Right hindlimb (tissue), 1 donor: ENCODE results near the gene EPHB2.

ENCODE experiments used
- DNase-seq: peaks from one replicate; pipeline ENCODE4 v3.0.0-alpha.2; 2018

The EPHB2 gene

DNA sequence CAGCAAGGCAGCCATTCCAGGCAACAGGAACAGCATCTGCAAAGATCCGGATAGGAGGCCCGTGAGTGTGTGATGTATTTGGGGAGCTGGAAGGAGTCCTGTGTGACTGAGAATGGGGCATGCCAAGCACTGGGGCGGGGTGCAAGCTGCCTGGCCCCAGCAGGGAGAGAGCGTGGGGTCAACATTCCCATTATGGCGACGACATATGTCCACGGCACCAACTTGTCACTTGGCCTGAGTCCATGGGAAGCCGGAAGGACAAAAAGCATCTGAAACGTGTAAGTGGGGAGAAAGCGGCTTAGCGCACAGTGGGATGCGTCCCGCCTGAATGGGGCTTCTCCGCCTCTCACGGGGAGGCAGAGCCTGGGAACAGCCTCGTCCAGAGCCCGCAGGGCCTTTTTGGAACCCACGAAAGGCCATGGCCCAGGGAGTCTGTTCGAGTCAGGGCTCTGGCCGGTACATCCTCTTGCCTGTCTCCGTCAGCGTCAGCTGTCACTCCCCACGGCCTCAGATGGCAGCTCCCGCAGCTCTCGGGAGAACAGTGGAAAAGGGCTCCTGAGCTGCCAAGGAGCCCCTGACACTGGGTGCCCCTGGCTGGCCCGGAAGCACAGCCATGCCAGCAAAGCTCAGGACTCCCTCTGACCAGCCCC lies 12.4 kb downstream of the EPHB2 start:
- DNase-seq: no peak

DNA sequence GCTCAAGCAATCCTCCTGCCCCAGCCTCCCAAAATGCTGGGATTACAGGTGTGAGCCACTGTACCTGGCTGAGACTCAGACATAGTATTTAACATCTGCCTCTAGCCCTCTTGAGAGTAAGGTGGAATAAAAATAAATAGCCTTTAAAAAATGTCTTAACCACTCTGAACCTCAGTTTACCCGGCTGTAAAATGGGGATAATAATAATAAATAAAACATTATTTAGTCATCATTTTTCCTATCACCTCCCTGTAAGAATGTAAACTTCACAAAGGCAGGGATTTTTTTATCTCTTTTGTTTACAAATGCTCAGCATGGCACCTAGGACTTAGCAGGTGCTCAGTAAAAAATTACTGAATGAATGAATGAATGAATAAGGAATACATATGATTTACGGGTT lies 17.2 kb downstream of the EPHB2 start:
- DNase-seq: no peak

DNA sequence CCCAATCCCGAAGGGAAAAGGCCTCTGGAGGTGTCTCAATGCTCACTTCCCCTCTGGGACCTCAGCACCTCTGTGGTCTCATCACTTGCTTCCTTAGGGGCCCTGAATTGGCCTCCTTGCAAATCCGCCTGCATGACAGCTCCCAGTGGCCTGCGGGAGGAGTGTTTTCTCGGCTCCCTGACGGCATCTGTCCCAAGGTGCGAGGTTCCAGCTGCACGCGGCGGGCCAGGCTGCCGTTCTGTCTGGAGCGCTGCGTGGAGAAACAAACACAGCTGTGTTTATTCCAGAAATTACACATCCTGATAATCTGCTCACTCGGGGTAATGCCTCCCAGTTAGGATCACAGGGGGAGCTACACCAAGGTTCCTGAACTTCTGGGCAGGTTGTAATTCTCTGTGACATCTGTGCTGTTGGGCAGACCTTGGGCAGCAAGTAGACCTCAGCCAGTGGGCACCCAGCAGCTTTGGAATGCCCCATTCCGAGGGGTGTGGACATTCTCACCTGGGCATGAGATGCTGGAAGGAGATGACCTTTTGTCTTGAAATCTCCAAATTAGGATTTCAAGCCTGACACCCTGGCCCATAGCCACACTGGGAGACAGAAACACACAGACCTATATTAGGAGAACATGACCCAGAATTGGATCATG lies 18.2 kb downstream of the EPHB2 start:
- DNase-seq: no peak

DNA sequence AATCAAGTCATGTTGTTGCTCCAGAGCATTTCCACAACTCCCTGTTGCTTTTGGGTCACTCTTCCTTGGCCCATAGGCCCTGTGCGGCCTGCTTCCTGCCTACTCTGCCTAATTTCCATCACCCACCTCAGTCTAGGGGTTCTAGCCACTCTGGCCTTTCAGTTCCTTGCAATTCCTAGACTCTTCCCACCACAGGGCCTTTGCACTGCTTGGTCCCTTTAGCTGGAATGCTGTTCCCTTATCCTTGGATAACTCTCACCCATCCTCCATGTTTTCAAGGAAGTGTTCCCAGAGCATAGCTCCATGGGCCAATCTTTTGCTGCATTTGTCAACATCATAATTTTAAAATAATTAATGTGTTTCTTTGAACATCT lies 18.7 kb downstream of the EPHB2 start:
- no peak for DNase-seq

DNA sequence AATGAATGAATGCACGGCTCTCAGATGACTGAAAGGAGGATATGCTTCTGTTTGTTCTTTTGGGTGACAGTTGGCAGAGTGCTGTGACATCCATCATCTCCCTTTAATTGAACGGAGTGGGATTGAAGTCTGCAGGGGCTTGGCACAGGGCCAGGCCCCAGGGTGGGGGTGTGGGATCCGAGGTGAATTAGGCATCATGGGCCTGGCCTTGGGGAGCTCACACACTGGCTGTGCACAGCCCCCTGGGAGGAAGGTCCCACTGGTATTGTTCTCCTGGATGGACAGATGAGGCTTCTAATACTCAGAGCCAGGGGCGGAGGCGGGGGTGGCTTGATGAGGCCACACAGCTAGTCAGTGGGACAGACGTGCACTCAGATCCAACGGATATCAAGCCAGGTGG lies 19.3 kb downstream of the EPHB2 start:
- no peak for DNase-seq

DNA sequence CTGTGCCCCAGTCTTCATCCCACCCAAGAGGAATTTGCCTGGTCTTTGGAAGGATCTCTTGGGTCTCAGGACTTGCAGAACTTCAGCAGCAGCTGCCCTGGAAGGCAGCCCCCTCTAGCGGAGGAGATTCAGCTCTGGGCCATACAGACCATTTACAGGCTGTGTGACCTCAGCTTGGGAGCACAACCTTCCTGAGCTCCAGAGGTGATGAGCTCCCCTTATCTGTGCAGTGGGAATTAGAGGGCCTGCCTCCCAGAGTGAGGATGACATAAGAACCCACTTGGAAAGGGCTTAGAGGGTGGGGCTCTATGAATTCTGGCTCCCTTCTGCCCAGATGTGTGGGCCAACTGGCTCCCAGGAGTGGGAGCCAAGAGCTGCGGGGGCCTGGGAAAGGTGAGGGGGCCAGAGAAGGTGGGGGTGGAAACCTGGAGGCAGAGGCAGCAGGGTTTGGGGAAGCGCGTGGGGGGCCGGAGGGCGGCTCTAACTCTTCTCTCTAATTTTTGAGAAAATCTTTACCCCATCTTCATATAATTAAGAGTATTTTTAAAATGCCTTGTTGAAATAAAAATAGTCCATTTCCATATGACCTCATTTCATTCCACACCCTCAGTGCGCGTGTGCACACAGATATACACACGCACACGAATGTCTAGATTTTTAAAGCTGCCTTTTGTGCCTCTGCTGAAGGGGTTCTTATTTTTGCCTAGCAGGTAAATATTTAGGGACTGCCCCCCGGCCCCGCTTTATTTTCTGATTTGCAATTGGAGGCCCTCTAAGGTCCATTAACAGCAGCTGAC lies 21.5 kb downstream of the EPHB2 start:
- DNase-seq: peak; percentile 47

DNA sequence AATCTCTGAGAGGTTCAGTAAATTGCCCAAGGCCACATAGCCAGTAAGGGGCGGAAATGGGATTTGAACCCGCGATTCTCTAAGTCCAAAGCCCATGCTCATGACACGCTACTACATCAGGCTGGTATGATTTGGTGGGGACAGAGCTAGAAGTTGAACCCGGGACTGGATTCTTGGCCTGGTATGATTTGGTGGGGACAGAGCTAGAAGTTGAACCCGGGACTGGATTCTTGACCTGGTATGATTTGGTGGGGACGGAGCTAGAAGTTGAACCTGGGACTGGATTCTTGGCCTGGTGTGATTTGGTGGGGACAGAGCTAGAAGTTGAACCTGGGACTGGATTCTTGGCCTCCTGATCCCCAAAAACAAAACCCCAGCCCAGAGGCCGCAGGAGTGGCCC lies 23.0 kb downstream of the EPHB2 start:
- no peak for DNase-seq

DNA sequence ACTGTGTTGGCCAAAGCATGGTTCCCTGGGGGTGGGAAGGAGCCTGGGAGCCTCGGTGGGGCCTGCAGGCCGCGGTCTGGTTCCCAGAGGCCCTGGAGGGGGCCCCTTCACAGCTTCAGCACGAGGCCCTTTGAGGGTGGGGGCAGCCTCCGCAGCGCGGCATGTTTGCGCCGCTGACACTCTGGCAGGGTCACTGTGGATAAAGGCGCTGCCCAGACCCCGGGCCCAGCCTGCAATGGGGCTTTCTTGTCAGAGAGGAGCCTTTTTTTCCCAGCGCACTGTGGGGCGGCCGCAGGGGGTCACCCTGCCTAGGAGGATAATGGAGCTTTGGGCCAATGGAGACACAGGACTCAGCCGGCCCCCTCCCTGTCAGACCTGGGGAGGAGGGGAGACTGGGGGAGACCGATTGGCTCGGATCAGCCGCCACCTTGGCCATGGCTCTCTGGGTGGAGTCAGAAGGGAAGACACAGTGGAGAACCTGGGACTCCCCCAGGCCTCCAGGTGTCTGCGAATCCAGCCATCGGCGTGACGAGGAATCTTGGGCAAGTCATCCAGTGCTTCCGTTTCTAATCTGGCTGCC lies 26.0 kb downstream of the EPHB2 start:
- no peak for DNase-seq

DNA sequence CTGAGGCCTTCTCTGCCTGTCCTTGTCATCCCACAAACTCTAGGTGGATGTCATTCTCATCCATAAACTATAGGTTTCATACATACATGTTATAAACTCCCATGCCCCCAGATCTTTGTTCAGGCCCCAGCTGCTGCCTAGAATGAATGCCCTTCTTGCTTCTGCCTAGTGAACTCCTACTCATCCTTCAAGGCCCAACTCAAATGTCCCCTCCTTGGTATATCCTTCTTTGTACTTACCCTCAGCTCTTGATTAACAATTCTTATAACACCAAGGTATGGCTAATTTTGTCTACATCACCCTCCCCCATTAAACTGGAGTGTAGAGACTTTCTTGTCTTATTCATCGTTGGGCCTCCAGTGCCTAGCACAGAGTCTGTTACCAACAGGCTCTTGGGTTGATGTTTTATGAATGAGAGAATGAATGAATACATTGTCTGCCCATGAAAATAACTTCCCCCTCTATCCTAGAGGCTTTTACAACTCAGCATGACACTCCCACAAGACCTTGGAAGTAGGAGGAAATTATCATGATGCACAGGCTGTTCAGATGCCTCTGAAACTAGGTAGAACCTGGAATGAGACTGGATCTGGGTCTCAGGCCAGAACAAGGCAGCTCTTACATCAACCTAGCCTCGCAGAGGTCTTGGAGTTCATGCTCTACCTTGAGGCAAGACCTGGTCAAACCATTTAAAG lies 26.9 kb downstream of the EPHB2 start:
- DNase-seq: no peak

DNA sequence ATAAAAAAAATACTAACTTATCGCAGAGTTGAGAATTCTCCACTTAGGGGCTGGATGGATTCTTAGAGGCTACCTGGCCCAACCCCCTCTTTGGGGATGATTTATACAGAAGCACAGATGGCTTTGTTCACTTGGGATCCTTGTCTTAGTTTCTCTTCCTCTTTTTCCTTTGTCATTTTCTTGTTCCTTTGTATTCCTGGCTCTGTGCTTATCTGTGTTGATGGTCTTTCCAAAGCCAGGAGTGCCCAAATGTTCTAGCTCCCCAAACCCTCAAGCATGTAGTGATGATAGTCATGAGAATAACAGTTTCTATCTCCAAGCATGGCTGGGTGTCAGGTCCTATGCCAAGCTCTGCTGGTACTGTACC lies 27.4 kb downstream of the EPHB2 start:
- no peak for DNase-seq

DNA sequence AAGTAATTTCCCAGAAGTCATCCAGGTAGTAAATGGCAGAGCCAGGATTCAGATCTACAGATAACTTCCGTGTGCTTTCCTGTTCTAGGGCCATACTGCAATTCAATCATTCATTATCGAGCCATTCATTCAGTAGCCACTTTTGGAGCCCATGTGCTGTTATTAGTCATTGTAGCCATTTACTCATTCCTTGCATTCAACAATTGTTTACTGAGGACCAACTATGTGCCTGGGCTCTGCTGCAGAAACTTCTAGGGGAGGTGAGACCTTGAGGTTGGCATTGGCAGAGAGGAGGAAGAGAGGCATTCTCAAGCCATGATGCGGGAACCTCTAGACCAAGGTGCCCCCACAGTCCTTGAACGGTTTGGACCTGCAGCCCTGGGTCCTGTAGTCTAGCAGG lies 27.9 kb downstream of the EPHB2 start:
- DNase-seq: no peak

DNA sequence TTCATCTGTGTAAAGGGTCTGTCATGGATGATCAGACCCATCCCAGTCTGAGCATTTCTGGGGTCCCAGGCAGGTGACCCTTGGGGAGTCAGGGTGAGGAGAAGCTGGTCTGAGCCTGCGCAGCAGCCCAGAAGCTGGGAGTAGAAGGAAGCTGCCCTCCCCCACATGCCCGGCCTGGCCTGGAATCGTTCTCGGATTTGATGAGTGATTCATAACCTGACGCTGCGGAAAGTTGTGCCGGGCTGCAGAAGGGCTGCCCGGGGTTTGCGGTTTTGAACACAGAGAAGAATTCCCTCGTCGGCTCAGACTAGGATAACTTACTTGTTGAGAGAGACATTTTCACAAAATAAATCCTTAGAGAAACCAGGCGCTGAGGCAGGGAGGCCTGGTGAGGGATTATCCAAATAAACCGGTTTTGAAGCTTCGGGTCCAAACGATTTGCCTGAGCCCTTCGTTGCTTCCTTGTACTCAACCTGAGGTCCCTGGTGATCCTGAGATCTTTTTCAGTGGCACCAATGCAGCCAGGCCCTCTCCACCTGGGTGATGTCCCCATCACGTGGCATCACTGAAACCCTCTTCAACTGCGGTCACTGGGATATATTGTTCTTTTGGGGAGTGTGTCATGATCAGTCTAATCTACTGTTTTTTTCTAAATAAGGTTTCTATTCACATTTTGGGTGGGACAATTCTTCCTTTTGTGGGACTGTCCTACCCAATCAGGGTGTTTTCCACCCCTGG lies 29.2 kb downstream of the EPHB2 start:
- DNase-seq: peak; percentile 77

DNA sequence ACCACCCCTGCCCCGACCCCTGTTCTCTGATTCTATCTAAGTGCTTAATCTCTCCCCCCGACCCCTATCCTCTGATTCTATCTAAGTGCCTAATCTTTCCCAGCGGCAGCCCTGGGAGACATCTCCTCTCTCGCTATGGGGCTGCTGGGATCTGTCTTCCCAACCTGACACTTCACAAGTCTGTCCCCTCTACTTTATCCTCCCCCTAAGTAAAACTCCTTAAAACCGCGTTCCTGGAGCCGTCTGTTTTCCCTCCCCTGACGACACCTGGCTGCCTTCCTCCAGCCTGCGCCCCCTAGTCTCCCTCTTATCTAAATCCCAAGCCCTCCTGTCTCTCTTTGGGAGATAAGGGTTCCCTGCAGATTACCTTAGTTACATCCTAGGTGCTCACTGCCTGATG lies 30.5 kb downstream of the EPHB2 start:
- DNase-seq: no peak

DNA sequence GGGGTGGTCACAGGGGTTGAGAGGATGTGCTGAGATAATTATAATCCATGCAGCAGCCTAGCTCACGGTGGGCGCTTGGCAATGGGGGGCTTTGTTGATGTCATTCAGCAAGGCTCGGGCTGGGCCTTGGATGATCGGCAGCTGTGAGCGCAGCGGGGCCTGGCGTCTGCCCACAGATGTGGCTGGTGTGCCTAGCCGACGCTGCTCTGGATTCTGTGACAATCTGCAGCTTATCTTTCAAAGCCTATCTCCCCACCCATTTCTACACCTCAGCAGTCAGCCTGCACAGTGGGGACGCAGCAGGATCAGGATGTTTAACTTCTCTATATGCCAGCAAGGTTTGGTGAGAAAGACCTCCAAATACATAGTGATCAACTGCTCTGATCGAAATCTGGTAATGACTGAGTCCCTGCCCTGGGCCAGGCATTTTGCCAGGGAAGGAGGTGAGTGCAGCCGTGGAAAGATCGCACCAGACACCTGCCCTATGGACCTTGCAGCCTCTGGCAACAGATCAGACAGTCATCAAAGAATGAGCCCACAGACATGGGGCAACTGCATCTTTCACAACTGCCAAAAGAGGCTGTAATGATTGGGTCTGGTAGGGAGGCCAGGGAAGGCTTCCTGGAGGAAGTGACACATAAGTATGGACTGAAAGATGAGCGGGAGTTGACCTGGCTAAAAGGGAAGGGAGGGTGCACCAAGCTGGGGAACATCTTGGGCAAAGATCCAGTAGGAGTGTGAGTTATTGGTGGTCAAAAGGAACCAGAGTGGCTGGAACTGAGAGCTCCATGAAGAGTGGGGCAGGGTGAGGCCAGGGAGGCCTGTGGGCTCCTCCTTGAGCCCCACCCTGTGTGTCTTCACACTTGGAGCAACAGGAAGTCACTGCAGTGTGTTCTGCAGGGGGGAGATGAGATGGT lies 35.3 kb downstream of the EPHB2 start:
- DNase-seq: no peak

DNA sequence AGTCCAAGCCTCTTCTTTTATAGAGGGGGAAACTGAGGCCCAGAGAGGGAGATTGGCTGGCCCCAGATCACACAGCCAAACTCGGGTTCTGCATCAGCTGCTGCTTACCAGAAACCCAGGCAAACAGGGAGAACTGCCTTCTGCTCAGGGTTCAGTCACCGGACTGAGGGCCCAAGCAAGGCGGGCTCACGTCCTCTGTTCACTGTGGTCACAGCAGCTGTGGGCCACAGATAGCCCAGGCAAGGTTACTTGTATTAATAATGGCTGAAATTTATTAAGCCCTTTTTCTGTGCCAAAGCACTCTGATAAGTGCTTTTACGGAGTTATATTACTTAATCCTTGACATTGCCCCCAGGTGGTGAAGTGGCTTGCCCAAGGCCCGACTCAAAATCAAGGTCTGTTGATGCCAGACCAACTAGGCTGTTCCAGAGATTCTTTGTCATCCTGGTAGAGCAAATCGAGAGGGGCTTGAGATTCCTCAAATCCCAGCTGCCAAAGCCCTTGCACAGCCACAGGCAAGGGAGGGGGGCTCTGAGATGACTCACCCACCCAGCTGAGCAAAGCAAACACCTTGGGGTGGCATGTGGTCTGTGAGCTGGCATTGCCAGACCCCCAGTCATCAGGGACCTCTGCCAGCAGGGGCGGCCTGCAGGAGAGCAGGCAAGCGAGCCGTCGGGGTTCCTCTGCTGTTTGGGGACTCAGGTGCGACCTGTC lies 36.5 kb downstream of the EPHB2 start:
- no peak for DNase-seq

DNA sequence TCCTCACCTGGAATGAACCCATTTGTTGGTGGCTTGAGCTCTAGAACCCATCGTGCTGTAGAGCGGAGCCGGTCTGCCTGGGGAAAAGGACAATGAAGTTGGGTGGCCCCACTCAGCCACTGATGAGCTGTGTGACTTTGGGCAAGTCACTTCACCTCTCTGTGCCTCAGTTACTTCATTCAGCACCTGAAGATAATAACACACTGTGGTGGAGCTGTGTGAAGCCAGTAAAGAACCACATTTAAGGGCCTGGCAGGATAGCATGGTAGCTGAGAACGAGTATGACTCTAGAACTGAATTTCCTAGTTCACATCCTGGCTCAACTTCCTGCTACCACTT lies 37.1 kb downstream of the EPHB2 start:
- no peak for DNase-seq

DNA sequence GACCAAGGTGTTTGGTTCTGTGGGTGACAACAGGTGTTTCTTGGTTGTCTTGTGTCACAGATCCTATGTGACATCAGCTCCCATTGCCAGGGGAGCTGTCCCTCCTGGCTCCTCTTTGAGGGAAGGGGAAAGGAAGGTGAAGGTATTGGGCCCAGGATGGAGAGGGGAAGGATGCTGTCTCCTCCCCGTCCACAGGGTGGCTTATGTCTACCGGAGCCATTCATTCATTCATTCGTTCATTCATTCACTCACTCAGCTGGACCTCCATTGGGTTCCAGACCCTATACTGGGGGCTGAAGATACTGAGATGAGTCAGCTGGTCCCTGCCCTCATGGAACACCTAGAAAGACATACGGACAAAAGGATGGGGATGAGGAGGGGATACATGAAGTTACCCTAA lies 38.9 kb downstream of the EPHB2 start:
- no peak for DNase-seq

DNA sequence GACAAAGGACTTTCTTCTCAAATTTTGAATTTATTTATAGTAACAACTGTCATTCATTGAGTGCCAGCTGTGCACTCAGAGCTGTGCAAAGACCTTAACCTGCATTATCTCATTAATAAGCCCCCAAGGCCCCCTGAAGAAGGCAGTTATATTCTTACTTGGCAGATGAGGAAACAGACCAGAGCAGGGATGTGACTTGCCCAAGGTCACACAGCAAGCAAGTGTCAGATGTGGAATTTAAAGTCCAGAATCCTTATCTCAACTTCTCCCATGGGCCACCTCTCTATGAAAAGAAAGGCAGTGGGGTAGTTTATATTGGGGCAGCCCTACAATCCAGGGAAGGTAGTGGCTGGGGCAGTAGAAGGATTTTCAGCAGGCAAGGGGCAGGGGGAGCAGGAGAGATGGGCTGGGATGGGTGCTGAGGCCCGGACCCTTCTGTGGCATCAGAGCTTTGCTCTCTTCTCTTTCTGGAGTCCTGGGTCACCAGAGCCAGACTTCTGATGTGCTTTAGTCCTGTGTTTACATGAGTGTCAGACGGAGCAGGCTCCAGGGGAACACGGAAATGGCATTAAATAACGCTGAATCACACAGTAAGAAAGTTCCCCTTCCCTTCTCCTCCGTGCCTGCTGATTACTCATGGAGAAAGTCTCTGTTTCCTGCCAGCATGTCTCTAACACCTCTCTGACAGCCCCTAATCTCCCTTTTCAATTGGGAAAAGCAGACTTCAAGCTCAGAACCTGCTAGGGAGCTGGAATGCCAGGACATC lies 39.5 kb downstream of the EPHB2 start:
- DNase-seq: no peak

DNA sequence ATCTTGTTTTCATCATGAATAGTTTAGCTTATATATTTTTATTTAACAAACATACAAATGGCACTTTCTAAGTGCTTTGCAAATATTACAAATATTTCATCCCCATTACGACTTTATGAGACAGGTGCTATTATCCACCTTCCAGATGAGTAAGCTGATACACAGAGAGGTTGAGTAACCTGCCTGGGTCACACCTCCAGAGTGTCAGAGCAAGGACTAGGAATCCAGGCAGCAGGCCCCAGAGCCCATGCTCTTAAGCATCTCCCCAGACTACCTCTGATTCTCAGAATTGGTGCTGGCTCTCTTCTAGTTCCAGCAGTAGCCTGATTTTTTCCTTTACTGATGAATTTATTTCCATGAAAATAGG lies 40.0 kb downstream of the EPHB2 start:
- no peak for DNase-seq

DNA sequence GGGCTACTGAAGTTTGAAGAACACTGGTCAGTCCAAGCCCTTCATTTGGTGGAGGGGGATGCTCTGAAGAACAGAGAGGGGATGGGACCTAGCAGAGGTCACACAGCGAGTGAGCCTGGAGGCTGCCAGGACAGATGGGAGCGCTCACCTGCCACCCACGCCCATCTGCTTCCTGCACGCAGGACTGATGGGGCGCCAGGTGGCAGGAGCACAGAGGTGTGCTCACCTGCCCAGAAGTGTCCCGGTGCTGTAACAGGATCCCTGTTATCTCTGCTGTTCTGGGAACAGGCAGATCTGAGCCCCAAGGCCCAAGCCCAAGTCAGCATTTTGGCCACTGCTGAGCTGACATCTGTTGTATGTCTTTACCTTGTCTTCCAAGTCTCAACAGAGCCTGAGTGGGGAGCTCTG lies 40.5 kb downstream of the EPHB2 start:
- DNase-seq: no peak
